T-helper 22 cell (primary cell): ENCODE measurements around the gene NAA15.
"Not testable (repeated sequence)": the region's sequence is repeated elsewhere in the genome, so short reads cannot be mapped to it uniquely, and the experiment has no call there.

Experiments used
- DNase-seq: peaks from one replicate; pipeline ENCODE4 v3.0.0-alpha.2; 2020; ENCODE audit warnings: low read depth

The NAA15 gene

DNA sequence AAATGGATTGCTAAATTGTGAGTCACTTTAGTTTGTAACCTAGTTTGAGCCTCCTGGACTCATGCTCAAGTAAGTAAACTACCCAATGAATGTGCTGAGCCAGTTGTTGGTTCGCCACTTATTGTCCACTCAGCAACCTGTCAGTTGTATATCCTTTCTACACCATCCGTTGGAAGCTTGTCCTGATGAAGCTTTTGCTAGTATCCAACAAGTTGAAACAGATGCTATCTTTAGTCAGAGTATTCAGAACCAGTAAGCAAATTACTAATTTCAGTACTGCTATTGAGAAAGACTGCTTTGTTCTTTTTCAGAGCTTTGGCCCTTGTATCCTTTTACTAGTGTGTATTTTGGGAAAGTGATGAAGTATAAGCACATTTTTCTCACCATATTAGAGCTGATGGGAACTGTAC lies 4.3 kb upstream of the NAA15 start:
- no peak for DNase-seq

DNA sequence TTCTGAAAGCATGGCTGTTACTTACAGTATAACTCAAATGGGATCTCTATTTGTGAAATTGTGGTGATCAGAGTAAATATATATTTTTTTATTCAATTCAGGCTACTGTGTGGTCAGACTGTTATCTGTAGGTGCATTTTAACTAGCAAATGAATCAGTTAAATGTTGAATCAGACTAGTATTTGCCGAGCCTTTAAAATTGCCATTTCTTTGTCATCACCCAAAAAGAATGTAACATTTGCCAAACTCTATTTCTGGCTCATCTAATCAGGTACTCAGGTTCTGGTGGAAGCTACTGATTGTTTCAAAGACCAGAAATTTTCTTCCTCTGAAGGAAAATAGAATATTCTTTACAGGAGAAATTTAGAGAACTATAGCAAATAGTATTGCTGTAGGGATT lies 1.8 kb upstream of the NAA15 start:
- DNase-seq = no peak

DNA sequence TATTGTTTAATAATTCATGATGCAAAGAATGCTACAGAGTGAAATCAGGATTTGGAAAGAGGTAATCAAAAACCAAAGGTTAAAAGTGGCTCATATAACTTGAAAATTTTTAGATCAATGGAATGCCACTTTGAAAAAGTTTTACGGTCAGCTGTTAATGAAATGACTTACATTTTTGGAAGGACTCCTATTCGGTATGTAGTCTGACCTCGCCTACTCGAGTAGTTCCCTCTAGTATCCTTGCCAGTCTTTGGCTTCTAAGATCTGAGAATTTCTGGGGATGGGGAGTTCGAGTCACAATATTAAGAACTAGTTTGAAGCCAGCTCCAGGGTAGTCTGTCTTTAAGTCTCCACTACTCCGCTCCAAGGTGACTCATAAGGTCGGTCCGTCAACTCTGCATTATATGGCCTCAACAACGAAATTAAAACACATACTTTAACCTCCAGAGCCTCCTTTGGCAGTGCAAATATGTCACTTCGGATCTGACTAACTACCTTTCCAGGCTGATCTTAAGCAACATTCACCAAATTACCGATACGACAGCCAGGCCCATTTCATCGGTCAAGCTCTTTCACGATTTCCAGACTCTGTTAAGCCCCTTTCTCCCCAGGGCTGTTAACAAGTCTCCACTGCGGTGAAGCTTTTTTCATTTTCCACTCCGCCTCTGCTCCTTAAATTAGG lies 733 bp upstream of the NAA15 start:
- DNase-seq = no peak

DNA sequence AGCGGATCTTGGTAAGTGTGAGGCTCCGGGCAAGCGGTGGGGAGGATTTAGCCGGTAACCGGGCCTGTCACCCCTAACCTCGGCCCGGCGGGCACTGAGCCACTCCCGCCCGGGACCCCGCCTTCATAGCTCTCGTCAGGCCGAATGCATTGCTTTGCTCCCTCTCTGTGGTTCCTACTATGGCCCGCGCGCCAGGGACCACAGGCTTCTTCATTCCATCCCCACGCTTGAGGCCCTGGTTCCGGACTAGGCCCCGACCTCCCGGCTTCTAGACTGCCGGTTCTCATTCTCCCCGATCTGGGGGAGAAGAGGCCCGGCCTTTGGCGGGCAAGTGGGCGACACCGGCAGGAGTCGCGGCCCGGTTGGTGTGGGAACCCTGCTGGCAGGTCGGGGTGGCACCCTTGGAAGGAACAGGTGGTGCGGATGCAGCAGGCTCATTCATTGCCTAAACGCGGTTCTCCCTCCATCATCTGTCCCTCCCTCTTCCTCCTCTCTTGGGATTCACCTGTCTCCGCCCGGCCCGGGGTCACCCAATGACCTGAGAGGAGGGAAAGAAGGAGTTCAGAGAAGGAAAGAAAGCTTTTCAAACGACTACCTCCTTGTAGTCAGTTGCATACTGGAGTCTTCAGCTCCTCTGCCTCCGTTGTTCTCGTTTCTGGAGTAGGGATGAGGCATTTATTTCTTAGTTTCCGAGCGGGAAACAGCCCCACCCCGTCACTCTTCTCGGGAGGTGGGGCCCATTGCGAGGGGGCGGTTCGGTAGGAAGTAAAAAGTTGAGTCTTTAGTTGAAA lies 711 bp downstream of the NAA15 start, which contains the start of gene NDUFC1:
Gene NDUFC1, minus strand, starts transcription at position 657 of the 791 bp plus-strand sequence. CDS start 6,679 bp downstream, outside the sequence.
- peak; percentile 63 for DNase-seq

DNA sequence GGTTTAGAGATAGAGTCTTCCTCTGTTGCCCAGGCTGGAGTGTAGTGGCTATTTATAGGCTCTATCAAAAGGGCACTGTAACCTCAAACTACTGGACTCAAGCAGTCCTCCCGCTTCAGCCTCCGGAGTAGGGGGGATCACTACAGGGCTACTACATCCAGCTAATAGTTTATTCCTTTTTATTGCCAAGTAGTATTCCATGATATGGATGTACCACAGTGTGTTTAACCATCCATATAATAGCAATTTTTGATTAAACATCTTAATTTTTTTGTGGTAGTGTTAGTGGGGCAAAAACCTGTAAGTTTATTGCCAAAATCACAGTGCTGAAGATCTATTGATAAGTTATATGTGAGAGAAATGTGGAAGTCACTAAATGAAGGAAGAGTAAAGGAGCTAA lies 3.6 kb downstream of the NAA15 start:
- DNase-seq = no peak

DNA sequence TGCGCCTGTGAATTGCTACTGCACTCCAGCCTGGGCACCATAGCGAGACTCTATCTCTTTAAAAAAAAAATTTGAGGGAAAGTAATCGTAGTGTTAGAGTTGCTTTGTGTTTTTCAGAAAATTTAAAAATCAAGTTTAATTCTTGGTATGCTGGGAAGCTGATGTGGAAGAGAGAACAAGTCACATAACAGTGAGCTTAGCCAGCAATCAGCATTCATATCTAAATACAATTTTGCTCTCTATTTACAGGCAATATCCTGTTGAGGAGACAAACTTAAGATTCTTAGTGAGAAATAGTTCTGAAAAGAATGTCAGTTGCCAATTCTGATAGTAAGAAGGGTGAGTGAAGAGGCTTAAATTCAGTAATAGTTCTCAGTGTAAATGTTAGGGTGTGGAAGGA lies 10.6 kb downstream of the NAA15 start:
- no peak for DNase-seq

DNA sequence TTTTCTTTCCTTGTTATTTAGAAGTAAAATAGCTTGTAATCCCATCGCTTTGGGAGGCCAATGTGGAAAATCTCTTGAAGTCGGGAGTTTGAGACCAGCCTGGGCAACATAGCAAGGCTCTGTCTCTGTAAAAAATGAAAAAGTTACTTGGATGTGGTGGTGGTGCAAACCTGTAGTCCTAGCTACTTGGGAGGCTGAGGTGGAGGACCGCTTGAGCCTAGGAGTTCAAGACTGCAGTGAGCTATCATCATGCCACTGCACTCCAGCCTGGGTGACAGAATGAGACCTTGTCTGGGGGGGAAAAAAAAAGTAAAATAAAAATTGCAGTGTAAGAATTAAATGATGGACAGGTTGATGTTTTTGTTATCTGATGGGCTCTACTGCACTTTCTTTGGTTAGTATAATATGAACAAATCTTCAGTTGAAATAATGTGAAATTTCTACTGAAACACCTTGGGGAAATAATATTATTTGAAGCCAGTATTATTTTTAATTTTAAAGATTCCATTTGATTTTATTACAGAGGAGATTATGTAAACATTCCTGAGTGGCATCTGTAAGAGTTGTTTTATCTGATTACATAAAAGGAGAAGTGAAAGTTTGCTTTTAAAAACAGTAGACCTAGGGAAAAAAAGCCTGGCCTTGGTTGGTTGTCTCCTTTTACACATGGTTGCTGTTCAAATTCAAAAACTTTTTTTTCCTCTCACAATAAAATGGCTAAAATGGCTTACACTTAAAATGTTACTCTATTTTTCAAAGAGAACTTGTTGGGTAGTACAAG lies 11.4 kb downstream of the NAA15 start:
- DNase-seq = no peak

DNA sequence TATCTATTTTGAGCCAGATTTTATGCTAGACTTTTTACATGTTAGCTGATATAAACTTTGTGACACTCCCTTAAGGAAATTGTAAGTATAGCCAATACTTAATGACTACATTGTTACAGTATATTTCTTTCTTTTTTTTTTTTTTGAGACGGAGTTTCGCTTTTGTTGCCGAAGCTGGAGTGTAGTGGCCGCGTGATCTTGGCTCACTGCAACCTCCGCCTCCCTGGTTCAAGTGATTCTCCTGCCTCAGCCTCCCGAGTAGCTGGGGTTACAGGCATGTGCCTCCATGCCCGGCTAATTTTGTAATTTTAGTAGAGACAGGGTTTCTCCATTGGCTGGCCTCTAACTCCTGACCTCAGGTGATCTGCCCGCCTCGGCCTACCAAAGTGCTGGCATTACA lies 12.1 kb downstream of the NAA15 start:
- not testable (repeated sequence) for DNase-seq

DNA sequence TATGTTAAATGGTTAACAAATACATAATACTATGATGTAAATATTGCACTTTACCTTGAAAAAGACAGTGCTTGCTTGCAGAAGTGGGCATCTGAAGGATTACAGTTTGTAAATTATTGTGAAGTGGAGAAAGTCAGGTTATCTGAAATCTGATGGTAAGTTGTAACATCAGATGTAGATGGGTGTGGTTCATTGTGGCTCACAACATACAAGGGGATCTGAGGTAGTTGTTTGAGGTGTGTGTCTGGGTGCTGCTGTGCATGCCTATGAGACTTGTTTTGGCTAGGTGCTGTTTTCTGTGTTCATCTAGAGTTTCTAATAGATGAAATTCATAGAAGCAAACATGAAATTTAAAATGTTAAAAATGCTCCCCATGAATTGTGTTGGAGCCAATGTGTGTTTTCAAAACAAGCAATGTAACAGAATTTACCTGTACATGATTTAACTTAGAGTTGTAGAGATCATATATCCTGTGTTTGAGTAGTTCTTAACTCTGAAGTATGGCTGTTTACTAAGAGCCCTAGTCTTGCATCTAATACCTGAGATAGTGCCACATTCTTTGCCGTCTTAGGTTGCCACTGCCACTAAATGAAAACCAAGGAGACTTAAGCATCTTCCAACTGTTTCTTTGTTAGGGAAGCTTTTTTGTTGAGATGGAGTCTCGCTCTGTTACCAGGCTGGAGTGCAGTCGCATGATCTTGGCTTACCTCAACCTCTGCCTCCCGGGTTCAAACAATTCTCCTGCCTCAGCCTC lies 12.9 kb downstream of the NAA15 start:
- no peak for DNase-seq

DNA sequence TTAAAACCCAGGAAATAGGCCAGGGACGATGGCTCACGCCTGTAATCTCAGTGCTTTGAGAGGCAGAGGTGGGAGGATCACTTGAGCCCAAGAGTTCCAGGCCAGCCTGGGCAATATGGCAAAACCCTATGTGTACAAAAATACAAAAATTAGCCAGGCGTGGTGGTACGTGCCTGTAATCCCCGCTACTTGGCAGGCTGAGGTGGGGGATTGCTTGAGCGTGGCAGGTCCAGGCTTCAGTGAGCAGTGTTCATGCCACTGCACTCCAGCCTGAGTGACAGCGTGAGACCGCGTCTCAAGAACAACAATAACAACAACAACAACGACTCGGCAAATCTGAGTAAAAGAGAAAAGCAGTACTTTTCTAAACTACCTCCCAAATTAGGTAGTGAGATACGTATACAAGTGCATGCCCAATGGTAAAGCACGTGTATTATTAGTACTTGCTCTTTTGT lies 13.9 kb downstream of the NAA15 start:
- DNase-seq = no peak

DNA sequence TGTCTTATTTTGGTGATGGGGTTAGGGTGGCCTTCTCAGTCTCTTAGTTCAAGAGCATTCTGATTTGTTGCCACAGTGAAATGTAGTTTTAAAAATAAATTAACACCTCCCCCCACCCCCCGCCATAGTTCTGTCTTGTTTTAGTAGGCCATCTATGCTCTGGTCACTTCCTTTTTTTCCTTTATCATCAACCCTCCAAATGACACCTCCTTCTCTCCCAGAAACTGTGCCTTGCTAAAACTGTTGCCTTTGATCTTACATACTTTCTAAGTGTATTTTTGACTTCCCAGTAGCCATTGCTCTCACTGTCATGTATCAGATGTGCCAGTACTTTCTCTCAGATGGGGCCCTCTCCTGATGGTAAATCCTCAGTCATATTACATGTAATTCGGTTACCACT lies 15.4 kb downstream of the NAA15 start:
- DNase-seq = no peak

DNA sequence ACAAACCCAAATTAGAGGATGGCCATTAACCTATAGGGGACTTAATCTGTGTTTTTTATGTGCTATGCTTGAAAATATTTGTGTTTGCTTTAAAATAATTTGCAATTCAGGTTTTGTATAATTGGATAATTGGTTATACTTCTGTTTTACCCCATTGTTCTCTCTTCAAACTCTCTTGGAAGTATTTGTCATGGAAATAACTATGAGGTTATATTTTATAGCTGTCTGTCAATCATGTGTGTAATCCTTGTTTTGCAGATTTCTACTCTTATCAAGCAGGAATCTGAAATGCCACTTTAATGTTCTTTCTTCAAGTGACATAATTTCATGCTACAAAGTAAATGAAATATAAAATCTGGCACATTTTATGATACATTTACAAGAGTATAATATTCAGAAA lies 16.3 kb downstream of the NAA15 start:
- DNase-seq = no peak

DNA sequence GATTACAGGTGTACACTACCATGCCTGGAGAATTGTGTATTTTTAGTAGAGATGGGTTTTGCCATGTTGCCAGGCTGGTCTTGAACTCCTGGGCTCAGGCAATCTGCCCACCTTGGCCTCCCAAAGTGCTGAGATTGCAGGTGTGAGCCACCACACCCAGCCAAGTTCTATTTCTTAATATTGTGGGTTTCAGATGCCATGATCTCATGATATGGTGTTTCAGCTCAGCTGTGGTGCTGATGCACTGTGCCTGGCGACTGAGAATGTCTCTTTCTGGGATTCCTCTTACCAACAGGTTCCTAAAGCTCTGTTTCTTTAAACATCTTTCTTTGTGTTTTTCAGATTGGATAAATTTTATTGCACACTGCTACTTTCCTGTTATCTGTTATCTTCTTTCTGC lies 18.3 kb downstream of the NAA15 start:
- DNase-seq = no peak

DNA sequence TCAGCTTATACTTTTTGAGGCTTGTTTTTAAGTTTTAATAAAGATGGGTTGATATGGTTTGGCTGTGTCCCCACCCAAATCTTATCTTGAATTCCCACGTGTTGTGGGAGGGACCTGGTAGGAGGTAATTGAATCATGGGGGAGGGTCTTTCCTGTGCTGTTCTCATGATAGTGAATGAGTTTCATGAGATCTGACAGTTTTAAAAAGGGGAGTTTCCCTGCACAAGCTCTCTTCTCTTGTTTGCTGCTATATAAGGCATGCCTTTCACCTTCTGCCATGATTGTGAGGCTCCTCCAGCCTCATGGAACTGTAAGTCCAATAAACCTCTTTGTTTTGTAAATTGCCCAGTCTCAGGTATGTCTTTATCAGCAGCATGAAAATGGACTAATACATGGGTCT lies 20.8 kb downstream of the NAA15 start:
- not testable (repeated sequence) for DNase-seq

DNA sequence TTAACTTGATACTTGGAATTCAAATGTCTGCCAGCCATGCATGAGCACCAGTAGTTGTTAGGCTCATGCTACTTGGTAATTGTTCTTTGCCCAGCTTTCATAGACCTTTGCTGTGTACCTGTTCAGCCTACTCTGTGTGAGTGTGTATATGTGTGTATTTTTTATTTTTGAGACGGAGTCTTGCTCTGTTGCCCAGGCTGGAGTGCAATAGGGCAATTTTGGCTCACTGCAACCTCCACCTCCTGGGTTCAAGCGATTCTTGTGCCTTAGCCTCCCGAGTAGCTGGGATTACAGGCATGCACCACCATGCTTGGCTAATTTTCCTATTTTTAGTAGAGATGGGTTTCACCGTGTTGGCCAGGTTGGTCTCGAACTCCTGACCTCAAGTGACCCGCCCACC lies 21.2 kb downstream of the NAA15 start:
- DNase-seq = not testable (repeated sequence)

DNA sequence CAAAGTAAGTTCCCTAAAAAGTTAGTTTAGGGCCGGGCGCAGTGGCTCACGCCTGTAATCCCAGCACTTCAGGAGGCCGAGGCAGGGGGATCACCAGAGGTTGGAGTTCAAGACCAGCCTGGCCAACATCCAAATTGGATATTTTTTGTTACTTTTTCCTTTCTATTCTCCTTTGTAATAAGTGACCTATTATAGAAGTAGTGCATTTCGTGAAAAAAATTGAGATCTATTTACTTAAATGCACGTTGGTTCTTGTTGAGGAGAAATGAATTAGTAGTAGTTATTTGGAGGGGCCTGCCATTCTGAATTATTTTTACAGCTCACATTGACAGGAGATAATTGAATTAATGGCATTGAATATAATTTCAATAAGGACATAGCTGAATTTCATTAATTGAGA lies 23.3 kb downstream of the NAA15 start:
- DNase-seq = no peak

DNA sequence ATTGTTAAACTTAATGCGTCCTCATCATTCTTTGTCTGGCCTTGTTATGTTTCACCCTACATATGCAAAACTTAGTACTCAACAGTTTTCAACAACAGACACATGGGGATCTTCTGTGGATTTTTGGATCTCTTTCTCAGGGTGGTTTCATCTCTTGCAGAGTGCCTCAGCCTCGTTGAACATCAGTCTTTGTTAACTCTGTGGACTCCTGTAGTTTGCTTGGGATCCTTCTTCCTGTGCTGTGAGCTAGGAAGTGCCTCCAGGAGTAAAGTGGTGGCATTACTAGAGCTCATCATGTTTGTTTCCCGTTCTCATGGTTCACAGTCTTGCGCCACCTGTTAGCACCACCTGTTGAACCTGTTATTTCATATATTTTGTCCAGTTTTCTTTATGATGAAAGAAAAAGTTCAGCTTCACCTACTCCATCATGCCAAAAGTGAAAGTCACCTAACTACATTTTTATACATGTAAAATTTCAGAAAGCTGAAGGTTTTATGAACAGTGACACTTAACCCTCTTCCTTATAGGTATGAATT lies 28.4 kb downstream of the NAA15 start:
- no peak for DNase-seq

DNA sequence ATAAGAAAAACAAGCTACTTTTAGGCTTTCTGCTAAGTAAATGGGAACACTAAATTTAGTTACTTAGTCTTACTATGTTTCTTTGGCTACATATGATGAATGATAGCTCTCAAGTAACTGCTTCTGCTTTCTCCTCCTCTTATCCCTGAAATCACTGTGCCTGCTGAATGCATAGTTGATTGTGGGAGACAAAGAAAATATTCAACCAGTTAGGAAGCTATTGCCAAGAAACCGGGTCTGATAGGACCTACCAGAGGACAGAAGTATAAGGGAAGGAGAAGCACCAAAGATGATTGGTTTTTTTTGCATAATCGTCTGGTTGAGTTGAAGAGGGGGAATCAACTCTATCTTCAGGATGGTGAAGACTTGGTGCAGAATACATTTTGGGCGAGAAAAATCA lies 29.0 kb downstream of the NAA15 start:
- DNase-seq = no peak

DNA sequence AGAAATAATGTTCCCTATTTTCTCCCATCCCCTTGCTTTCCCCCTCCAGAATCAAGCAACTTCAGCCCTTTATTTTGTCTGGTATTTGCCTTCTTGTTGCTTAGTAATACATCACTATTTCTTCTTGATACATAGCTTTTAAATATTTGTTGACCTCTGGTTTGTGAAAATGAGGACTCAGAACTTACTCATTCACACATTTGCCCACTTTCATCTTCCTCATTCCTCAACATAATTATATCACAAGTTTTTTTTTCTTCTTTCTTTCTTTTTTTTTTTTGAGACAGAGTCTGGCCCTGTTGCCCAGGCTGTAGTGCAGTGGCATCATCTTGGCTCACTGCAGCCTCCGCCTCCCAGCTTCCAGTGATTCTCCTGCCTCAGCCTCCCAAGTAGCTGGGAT lies 29.9 kb downstream of the NAA15 start:
- DNase-seq = no peak

DNA sequence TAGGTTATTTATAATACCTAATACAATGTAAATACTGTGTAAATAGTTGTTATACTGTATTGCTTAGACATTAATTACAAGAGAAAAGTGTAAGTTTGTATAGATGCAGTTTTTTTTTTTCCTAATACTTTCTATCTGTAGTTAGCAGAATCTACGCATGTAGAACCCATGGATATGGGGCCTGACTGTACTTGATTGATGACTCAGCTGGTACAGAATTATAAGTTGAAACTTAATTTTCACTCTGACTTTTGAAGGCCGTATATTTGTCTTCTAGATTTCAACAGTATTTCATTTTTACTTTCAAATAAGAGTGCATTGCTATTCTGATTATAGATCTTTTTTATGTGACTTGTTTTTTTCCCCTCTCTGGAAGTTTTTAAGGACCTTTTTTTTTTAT lies 31.7 kb downstream of the NAA15 start:
- DNase-seq = no peak

DNA sequence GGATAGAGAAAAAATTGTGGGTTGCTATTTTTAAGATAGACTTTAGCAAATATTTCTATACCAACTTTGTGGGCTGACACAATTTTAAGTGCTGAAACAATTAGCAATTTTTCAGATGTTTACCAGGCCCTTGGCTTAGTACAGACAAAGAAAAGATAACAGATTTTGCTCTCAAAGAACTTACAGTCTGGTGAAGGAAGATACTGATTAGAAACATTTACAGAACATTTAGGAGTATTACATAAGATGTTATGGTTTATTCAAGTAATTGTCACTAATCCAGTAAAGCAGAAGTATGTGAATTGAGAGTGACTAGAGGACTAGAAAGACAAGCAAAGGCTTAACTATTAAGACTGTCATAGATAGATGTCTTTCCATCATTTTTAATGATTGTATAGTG lies 36.3 kb downstream of the NAA15 start:
- no peak for DNase-seq

DNA sequence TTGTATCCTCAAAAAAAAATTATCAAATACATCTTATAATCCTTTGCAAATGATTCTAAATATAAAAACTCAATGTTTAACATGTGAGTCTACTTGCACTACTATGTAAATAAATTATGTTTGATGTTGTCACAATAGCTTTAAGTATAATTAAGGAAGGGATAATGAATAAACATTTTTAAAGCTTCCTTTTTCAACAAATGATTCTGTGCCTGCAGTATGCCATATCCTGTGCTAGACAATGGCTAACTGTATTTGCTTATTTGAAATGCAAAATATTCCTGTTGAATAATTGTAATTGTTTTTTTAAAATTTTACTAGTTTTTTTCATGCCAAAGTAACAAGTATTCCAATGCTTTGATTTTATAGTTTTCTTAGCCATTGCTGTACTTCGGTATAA lies 60.0 kb downstream of the NAA15 start:
- DNase-seq = no peak
